GM13977 (cell line): Measurements from ENCODE around the gene NEBL.

Experiments used
- DNase-seq: peaks from one replicate; pipeline ENCODE4 v3.0.0; 2012; ENCODE audit warnings: low spot score
- in situ Hi-C: fragments of 300-500 bp; cut with MboI; formaldehyde crosslinking; loops from one replicate; pipeline ENCODE4 v1.12.0; 2022; ENCODE audit warnings: low sequenced_read_pairs, low pct_unique_long_range_greater_than_20kb, mixed read lengths, inconsistent platforms; ENCODE audit not compliant: unreplicated experiment
- TF ChIP-seq, protein P1 (sequence below): IDR thresholded peaks from 2 replicates; pipeline ENCODE4 v1.5.1; 2012; ENCODE audit warnings: mild to moderate bottlenecking, control low read depth; ENCODE audit not compliant: insufficient read depth; ENCODE audit errors: extremely low read depth, missing control alignments

NEBL gene

DNA sequence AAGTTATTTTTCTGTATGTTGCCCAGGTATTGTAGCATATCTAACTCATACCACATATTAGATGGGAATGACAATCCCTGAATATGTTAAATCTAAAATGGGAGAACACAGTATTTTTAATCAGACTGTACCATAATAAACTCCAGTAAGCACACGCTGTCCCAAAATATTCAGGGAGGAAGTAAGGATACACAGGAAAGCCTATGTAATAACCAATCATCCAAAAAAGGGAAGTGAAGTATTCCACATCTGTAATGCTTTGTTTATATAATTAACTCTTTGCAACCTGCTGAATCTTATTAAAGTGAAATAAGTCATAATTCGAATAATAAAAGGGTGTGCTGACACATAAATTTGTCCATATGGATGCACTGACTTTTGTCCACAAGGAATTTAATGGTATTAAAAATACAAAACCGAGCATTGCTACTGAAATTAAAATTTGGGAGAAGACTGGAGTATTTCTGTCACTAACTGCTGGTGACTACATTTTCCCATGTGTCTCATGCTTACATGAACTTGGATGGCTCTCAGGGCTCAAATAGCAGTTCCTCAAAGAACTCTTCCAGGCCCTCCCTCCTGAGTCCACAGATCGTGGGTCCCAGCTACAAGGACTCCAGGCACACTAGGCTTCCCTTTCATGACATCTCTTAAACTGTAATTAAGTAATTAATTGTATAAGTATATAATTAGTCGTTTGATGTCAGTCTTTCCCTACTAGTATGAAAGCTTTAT is 120.6 kb downstream of the NEBL start:
- DNase-seq: no peak
- in situ Hi-C loops: no loop called here
- TF ChIP-seq, protein P1, sequence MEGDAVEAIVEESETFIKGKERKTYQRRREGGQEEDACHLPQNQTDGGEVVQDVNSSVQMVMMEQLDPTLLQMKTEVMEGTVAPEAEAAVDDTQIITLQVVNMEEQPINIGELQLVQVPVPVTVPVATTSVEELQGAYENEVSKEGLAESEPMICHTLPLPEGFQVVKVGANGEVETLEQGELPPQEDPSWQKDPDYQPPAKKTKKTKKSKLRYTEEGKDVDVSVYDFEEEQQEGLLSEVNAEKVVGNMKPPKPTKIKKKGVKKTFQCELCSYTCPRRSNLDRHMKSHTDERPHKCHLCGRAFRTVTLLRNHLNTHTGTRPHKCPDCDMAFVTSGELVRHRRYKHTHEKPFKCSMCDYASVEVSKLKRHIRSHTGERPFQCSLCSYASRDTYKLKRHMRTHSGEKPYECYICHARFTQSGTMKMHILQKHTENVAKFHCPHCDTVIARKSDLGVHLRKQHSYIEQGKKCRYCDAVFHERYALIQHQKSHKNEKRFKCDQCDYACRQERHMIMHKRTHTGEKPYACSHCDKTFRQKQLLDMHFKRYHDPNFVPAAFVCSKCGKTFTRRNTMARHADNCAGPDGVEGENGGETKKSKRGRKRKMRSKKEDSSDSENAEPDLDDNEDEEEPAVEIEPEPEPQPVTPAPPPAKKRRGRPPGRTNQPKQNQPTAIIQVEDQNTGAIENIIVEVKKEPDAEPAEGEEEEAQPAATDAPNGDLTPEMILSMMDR: no peak

GRCh38 chr10:20771051-20771450 is 126.1 kb downstream of the NEBL start:
- no peak for DNase-seq
- TF ChIP-seq, protein P1: no peak
- in situ Hi-C loops: no loop called here

DNA sequence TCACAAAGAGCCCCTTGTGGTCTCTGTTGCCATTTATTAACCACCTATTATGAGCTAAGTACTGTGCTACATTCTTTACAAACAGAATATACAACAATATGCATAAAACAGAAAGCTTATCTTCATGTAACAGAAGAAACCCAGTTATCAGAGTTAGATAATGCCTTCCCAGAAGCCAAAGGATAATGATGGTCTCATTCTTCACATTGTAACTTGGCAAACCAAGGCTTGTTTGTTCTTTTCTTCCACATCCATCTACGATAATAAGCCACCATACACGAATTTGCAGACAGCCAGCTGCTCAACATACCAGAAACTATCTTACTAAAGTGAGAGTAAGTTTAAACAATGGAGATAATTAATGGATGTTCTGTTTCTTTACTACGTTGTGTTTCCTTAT is 127.6 kb downstream of the NEBL start:
- no peak for DNase-seq
- TF ChIP-seq, protein P1: no peak
- in situ Hi-C loops: no loop called here

DNA sequence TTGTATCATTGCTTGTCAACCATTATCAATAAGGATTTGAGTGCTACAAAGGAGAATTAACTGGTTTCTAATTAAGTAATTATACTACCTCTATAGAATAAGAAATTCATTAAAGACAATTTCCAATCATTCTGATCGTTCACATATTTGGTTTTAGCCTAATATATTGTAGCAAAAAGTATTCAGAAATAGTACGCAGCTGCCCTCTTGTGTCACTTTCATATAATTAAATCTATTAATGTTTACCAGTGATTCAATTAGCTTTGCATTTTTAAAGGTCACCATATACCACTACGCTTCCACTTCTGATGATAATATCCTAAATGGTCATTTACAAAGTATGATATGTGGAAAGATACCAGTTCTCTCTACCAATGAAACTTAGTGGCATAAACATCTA is 128.3 kb downstream of the NEBL start:
- in situ Hi-C loops: no loop called here
- TF ChIP-seq, protein P1: no peak
- no peak for DNase-seq

- in situ Hi-C loops: no loop called here
- TF ChIP-seq, protein P1: no peak
- no peak for DNase-seq
Observed at GRCh38 chr10:20767028-20767427, 130.1 kb downstream of the NEBL start.

DNA sequence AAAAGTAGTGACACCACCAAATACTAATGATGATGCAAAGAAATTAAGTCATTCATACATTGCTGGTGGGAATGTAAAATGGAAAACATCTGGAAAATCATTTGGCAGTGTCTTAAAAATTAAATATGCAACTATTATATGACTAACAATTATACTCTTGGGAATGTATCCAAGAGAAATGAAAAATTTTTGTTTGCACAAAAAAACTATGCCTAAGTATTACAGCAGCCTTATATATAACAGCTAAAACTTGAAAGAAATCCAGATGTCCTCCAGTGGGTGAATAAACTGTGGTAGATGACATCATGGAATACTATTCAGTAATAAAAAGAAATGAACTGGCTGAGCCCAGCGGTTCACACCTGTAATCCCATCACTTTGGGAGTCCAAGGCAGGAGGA is 132.0 kb downstream of the NEBL start:
- DNase-seq: no peak
- TF ChIP-seq, protein P1: no peak
- in situ Hi-C loops: no loop called here
